Activated T-helper 1 cell treated with anti-CD3 and anti-CD28 coated beads, Interleukin-12 subunit alpha, Interleukin-12 subunit beta, Interleukin-2, Interleukin-4 antibody, amounts not matched to agents 30 ng/mL and 10 ng/mL and 1 ng/mL, durations not matched to agents 14 hours and 24 hours and 36 hours (primary cell): Measurements from ENCODE around the gene GIMAP5. TPM values are rescaled to one million over a fixed set of nuclear protein-coding genes. Genes with fewer than 3 reads are reported as not detected.

Source experiments
- DNase-seq: peaks from one replicate; pipeline ENCODE4 v3.0.0; 2021; ENCODE audit warnings: low spot score
- H3K27ac Mint-ChIP-seq: one replicate; pipeline ENCODE4 v1.8.0; 2021; ENCODE audit warnings: mild to moderate bottlenecking, mixed read lengths
- H3K27me3 Mint-ChIP-seq: one replicate; pipeline ENCODE4 v1.8.0; 2022; ENCODE audit warnings: mild to moderate bottlenecking, moderate library complexity, mixed read lengths; ENCODE audit not compliant: insufficient read depth
- H3K36me3 Mint-ChIP-seq: one replicate; pipeline ENCODE4 v1.8.0; 2021; ENCODE audit warnings: low read depth, mixed read lengths
- H3K4me1 Mint-ChIP-seq: one replicate; pipeline ENCODE4 v1.8.0; 2021; ENCODE audit warnings: low read depth, mixed read lengths
- H3K4me3 Mint-ChIP-seq: one replicate; pipeline ENCODE4 v1.8.0; 2021; ENCODE audit warnings: mild to moderate bottlenecking, moderate library complexity, mixed read lengths
- H3K9me3 Mint-ChIP-seq: one replicate; pipeline ENCODE4 v1.8.0; 2021; ENCODE audit warnings: mixed read lengths
- intact Hi-C: fragments of 100-400 bp; cut with micrococcal nuclease; formaldehyde crosslinking; loops from one replicate; pipeline ENCODE4 v1.15.1; 2024
- total RNA-seq: library from RNA; stranded (reverse); gene quantifications from 2 replicates; pipeline ENCODE4 v1.2.3, GENCODE V29; 2022

Gene GIMAP5
- 53.8 and 59.7 TPM in 2 replicates for total RNA-seq

DNA sequence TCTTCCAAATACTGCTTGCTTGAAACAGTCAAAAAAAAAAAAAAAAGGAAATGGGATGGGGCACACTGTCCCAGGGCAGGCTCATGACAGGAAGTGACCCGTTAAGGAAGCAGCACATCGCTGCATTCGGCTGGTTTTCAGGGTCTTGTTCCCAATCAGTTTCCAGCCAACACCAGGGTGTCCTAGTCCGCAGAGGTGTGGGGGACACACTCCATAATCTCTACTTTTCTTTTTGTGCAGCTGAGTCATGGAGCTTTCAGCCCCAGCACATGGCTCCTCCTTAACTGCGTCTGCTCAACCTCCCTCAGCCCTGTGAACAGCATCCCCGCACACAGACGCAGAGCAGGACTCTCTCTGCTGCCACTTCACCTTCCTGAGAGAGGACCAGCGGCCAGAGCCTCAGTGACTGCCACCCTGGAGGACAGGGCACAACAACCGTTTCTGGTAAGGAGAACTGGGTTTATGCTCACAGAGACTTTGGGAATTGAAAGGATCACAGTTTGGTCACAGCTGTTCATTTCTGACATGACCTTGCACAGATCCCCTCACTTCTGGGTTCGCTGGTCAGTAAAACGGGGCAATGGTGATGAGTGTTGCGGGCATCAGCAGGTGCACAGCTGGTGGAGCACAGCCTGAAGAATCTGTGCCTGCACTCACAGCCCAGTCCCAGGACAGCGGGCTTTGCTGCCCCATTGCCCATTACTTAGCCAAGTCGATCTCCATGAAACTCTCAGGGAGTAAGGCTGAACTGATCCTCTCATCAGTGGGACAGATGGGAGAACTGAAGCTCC is at the start of gene GIMAP5:
TSS of gene GIMAP5 (plus strand) at position 154 of the 791 bp plus-strand sequence. CDS start 3,467 bp downstream, outside the sequence.
- H3K4me3 Mint-ChIP-seq = peak within 1 kb of the TSS; percentile 97
- intact Hi-C loops = loop anchor here (1.0 to 2.0 kb wide), 5 partner anchors 17 to 289 kb away; partner anchors contain the start of gene GIMAP2
- H3K36me3 Mint-ChIP-seq = peaks cover 40% of the 10 kb centered on the region
- H3K9me3 Mint-ChIP-seq = no peaks in the 10 kb centered on the region
- H3K27ac Mint-ChIP-seq = peak within 1 kb of the TSS; percentile 99
- no peaks in the 10 kb centered on the region for H3K27me3 Mint-ChIP-seq
- DNase-seq = peak; percentile 51
- H3K4me1 Mint-ChIP-seq = peaks cover 88% of the 10 kb centered on the region

DNA sequence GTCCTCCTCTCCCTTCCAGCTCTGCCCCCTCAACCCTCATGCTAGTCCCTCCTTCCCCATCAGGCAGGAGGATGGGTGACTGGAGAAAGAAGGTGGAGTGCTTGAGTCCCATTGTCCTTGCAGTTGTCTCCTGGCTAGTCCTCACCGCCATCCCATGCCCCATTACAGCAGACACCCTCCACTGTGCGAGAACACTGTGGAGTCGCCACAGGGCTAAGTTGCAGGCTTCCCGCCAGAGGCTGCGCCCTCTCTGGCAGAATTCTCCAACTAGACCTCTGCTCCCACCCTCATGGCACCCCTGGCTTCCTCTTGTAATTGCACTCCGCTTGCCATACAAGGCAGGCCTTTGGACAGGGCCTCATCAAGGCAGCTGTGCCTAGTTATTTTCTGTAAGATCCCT is 48.6 kb upstream of the GIMAP5 start:
- no peaks in the 10 kb centered on the region for H3K27me3 Mint-ChIP-seq
- peak overlapping the region; percentile 85 for H3K27ac Mint-ChIP-seq
- intact Hi-C loops = no loop called here
- peak overlapping the region; percentile 76 for H3K4me3 Mint-ChIP-seq
- peaks cover 70% of the 10 kb centered on the region for H3K4me1 Mint-ChIP-seq
- H3K36me3 Mint-ChIP-seq = peaks cover 65% of the 10 kb centered on the region
- peaks cover 39% of the 10 kb centered on the region for H3K9me3 Mint-ChIP-seq
- no peak for DNase-seq

DNA sequence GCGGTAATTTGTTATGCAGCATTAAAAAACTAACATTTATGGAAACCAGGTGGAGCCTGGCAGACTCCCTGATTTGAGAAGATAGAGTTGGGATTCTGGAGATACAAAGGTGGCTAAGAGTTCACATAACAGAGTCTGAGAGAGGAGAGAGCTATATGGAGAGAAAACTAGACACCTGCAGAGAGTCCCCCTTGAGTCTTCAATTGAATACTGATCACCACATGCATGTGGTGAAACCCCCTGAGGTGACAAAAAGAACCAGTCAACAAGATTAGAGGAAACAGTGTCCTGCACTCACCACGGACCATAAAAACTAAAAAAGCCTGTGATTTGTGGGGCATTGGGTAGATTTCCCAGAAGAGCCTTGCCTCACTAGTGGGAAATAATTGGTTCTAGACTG is 41.6 kb upstream of the GIMAP5 start:
- Mint-ChIP-seq H3K27me3 (no peaks in the 10 kb centered on the region), H3K36me3 (peaks cover 67% of the 10 kb centered on the region), H3K9me3 (peaks cover 80% of the 10 kb centered on the region), H3K27ac (no peak overlapping the region), H3K4me3 (no peak overlapping the region), H3K4me1 (peaks cover 19% of the 10 kb centered on the region)
- DNase-seq = no peak
- intact Hi-C loops = no loop called here

DNA sequence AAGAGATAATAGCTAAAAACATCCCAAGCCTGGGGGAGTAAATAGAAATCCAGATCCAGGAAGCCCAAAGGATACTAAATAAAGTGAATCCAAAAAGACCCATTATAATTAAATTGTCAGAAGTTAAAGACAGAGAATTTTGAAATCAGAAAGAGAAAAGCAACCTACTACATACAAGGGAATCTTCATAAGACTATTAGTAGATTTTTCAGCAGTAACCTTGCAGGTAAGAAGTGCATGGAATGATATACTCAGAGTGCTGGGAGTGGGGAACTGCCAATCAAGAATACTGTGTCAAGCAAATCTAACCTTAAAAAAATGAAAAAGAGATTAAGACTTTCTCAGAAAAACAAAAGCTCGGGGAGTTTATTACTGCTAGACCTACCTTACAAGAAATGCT is 34.0 kb upstream of the GIMAP5 start:
- H3K36me3 Mint-ChIP-seq = peaks cover 61% of the 10 kb centered on the region
- H3K27ac Mint-ChIP-seq = no peak overlapping the region
- no peaks in the 10 kb centered on the region for H3K27me3 Mint-ChIP-seq
- DNase-seq = no peak
- H3K4me1 Mint-ChIP-seq = peaks cover 3% of the 10 kb centered on the region
- H3K4me3 Mint-ChIP-seq = no peak overlapping the region
- intact Hi-C loops = loop anchor here (2.0 kb wide), 1 partner anchor 16 kb away; no protein-coding TSS in a partner anchor
- H3K9me3 Mint-ChIP-seq = peaks cover 81% of the 10 kb centered on the region

DNA sequence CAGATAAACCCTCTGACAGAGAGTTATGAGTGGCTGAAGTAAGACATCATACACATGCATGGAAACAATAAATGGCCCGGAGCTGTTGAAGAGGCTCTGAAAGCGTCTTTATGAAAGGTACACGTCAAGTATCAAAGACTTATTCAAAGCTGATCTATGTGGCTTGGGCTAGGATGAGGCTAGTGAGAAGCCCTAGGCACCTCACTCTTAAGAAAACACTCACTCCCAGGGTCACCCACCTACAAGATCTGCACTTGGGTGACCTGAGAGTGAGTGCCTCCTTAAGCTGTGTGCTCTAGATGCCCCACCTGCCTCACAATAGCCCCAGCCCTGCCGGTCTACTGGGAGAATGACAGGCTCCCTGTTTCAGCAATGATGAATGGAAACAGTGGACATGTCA is 21.9 kb upstream of the GIMAP5 start:
- Mint-ChIP-seq H3K4me3 (peak overlapping the region; percentile 97), H3K27me3 (no peaks in the 10 kb centered on the region), H3K9me3 (peaks cover 20% of the 10 kb centered on the region), H3K27ac (peak overlapping the region; percentile 75), H3K4me1 (peaks cover 57% of the 10 kb centered on the region), H3K36me3 (peaks cover 44% of the 10 kb centered on the region)
- intact Hi-C loops = loop anchor here (1.0 kb wide), 1 partner anchor 47 kb away; no protein-coding TSS in a partner anchor
- DNase-seq = no peak

DNA sequence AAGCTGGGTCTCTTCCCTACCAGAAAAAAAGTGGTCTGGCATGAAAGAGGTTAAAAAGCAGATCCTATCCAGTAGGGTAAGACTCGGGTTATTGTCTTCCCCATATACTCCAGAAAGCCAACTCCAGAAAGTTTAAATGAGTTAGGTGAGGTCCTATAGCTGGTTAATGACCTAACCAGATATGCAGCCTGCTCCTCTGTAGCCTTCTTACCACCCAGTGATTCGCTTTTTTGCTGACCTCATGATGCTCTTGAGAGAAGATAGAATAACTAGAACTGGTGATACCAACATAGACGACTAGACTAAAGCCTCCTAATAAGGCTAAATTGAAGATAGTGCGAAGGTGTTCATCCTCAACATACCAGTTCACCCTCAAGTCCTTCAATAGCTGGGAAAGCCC is 21.5 kb upstream of the GIMAP5 start:
- Mint-ChIP-seq H3K27ac (peak overlapping the region; percentile 75), H3K9me3 (peaks cover 20% of the 10 kb centered on the region), H3K36me3 (peaks cover 45% of the 10 kb centered on the region), H3K4me1 (peaks cover 58% of the 10 kb centered on the region), H3K27me3 (no peaks in the 10 kb centered on the region), H3K4me3 (peak overlapping the region; percentile 97)
- intact Hi-C loops = loop anchor here (1.0 kb wide), 6 partner anchors 17 to 266 kb away; partner anchors contain the start of gene GIMAP6
- no peak for DNase-seq

DNA sequence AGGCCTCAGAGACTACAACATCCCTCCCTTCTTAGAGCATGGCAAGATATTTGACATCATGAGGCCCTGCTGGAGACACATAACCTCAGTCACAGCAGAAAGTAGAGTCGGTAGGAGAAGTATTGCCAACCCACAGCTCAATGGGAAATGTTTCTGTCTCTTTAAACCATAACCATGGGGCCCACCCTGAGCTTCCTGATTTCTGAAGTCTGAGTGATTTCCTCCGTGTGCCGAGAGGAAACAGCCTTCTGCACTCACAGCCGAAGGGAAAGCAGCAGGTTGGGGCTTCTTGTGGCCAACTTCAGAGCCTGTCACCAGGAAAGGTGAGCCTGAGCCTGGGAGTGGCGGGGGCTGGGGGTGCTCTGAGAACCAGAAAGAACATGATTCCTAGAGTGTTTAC is 20.9 kb upstream of the GIMAP5 start, which contains the start of gene GIMAP1:
TSS of gene GIMAP1 (plus strand) at position 246 of the 400 bp plus-strand sequence. CDS start 2,435 bp downstream, outside the sequence.
- H3K27ac Mint-ChIP-seq = peak within 1 kb of the TSS; percentile 75
- intact Hi-C loops = loop anchor here (1.0 kb wide), 5 partner anchors 16 to 267 kb away; partner anchors contain the start of gene GIMAP6
- peak within 1 kb of the TSS; percentile 97 for H3K4me3 Mint-ChIP-seq
- peaks cover 20% of the 10 kb centered on the region for H3K9me3 Mint-ChIP-seq
- DNase-seq = peak; percentile 58
- H3K27me3 Mint-ChIP-seq = no peaks in the 10 kb centered on the region
- H3K4me1 Mint-ChIP-seq = peaks cover 64% of the 10 kb centered on the region
- peaks cover 51% of the 10 kb centered on the region for H3K36me3 Mint-ChIP-seq

DNA sequence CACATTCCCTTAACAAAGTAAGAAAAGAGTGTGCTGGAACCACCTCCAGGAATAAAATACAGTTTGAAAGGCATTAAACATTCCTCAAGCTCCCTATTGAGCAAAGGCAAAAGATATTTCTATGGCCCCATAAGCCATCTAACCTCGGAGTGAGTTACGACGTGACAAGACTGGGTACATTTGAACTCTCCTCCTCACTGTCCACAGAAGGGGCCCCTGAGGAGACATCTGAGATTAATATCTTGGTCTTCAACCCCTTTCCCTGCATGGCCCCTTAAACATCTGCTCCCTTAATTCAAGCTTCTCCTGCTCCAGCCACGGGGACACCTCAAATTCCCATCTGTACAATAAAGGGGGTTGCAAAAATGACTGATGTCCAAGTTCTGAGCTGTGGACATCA is 20.3 kb upstream of the GIMAP5 start:
- Mint-ChIP-seq H3K9me3 (peaks cover 20% of the 10 kb centered on the region), H3K36me3 (peaks cover 56% of the 10 kb centered on the region), H3K4me3 (peak overlapping the region; percentile 97), H3K27ac (peak overlapping the region; percentile 75), H3K4me1 (peaks cover 69% of the 10 kb centered on the region), H3K27me3 (no peaks in the 10 kb centered on the region)
- intact Hi-C loops = loop anchor here (1.0 kb wide), 5 partner anchors 15 to 268 kb away; partner anchors contain the start of gene GIMAP6
- no peak for DNase-seq

DNA sequence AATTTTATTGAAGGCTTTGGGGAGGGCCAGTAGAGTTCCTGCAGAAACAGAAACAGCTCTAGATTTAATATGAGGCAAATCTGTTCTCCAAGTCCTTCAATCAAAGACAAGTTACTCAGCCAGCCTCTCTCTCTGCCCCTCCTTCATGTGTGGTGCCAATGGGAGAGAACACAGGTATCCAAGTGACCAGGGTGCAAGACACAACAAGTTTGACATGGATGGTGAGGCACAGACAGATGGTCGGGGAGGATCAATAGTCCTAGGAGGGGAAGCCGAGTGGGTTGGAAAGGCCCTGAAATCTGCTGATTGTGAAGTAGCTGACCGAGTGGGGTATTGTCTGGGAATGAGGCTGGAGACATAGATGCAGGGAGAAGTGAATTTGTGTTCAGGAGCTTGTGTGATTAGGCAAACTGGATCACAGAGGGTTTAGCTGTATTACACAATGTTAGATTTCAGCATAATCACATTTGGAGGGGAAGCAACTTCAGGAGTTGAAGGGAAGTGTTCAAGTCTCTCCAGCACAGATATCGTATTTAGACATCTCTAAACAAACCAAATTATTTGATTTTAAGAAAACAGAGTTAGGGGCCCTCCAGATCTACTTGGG is 19.3 kb upstream of the GIMAP5 start:
- H3K4me3 Mint-ChIP-seq = peak overlapping the region; percentile 97
- DNase-seq = no peak
- intact Hi-C loops = loop anchor here (1.0 kb wide), 1 partner anchor 33 kb away; the partner anchor contains the start of gene GIMAP2
- H3K27me3 Mint-ChIP-seq = no peaks in the 10 kb centered on the region
- peaks cover 79% of the 10 kb centered on the region for H3K4me1 Mint-ChIP-seq
- H3K27ac Mint-ChIP-seq = peak overlapping the region; percentile 75
- H3K9me3 Mint-ChIP-seq = peaks cover 12% of the 10 kb centered on the region
- H3K36me3 Mint-ChIP-seq = peaks cover 56% of the 10 kb centered on the region

DNA sequence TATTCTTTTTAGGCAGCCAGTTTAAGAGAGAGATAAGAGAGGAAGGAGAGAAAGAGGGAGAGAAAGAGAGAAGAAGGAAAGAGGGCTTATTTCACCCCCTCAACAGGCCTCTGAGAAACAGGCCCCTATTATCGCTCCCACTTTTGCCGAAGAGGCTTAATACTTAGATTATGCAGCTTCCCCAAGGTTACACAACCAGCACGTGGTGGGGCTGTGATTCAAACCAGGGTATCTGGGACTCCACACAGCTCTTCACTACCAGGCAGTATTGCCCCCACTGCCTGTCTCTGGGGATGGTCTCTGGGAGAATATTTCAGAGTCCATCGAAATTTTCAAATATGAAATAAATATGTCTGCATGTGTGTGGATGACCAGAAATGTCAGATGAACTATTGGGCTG is 17.8 kb upstream of the GIMAP5 start:
- peaks cover 92% of the 10 kb centered on the region for H3K4me1 Mint-ChIP-seq
- H3K27ac Mint-ChIP-seq = peak overlapping the region; percentile 85
- no peaks in the 10 kb centered on the region for H3K27me3 Mint-ChIP-seq
- DNase-seq = no peak
- H3K4me3 Mint-ChIP-seq = peak overlapping the region; percentile 97
- H3K9me3 Mint-ChIP-seq = peaks cover 11% of the 10 kb centered on the region
- intact Hi-C loops = no loop called here
- peaks cover 64% of the 10 kb centered on the region for H3K36me3 Mint-ChIP-seq

DNA sequence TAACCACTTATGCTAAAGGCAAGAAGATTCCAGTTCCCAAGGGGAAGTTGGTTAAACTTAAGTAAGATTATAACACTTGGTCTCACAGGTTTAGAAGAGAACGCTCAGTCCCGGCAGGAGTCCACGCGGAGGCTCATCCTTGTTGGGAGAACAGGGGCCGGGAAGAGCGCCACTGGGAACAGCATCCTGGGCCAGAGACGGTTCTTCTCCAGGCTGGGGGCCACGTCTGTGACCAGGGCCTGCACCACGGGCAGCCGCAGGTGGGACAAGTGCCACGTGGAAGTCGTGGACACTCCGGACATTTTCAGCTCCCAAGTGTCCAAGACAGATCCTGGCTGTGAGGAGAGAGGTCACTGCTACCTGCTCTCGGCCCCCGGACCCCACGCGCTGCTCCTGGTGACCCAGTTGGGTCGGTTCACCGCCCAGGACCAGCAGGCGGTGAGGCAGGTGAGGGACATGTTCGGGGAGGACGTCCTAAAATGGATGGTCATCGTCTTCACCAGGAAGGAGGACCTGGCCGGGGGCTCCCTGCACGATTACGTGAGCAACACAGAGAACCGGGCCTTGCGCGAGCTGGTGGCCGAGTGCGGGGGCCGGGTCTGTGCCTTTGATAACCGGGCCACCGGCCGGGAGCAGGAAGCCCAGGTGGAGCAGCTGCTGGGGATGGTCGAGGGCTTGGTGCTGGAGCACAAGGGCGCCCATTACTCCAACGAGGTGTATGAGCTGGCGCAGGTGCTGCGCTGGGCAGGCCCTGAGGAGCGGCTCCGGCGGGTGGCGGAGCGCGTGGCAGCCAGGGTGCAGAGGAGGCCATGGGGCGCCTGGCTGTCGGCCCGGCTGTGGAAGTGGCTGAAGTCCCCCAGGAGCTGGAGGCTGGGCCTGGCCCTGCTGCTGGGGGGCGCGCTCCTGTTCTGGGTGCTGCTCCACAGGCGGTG is 17.0 kb upstream of the GIMAP5 start:
- no peak for DNase-seq
- peaks cover 10% of the 10 kb centered on the region for H3K9me3 Mint-ChIP-seq
- H3K27ac Mint-ChIP-seq = peak overlapping the region; percentile 85
- intact Hi-C loops = no loop called here
- H3K4me3 Mint-ChIP-seq = peak overlapping the region; percentile 97
- H3K36me3 Mint-ChIP-seq = peaks cover 68% of the 10 kb centered on the region
- no peaks in the 10 kb centered on the region for H3K27me3 Mint-ChIP-seq
- H3K4me1 Mint-ChIP-seq = peaks cover 86% of the 10 kb centered on the region

DNA sequence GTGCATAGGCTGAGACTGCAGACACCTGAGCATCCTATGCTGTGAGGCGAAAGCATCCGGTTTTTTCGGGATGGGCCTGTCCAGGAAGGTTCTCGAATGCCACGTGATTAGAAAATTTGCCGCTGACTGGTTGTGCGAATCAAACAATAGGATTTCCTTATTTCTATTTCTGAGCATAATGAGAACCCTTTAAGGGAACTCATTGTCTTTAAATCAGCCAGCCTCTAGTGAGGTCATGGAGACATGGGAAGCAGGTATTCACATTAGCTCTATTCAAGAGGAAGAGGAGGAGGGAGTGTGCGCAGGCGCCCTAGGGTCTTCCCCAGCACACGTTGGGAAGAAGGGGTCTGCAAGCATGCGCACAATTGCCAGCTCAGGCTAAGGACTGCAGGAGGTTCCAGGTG is 15.2 kb upstream of the GIMAP5 start:
- peaks cover 76% of the 10 kb centered on the region for H3K36me3 Mint-ChIP-seq
- H3K27me3 Mint-ChIP-seq = no peaks in the 10 kb centered on the region
- H3K9me3 Mint-ChIP-seq = peaks cover 23% of the 10 kb centered on the region
- H3K4me3 Mint-ChIP-seq = peak overlapping the region; percentile 74
- H3K27ac Mint-ChIP-seq = peak overlapping the region; percentile 71
- H3K4me1 Mint-ChIP-seq = peaks cover 86% of the 10 kb centered on the region
- intact Hi-C loops = no loop called here
- DNase-seq = no peak
